ENCODE results near the gene CD9.
"Not testable (repeated sequence)": the region's sequence is repeated elsewhere in the genome, so short reads cannot be mapped to it uniquely, and the experiment has no call there.

Gene CD9

GRCh38 chr12:6199531-6200255, 507 bp upstream of the CD9 start:
- DNase-seq: no peak

GRCh38 chr12:6201213-6201608, 1.0 kb downstream of the CD9 start:
- DNase-seq: no peak

GRCh38 chr12:6201826-6202225, 1.6 kb downstream of the CD9 start:
- DNase-seq: no peak

GRCh38 chr12:6202304-6202703, 2.1 kb downstream of the CD9 start:
- no peak for DNase-seq

- no peak for DNase-seq
These were observed 2.6 kb downstream of the CD9 start for GRCh38 chr12:6202846-6203245.

- DNase-seq: no peak
These were observed 3.4 kb downstream of the CD9 start for GRCh38 chr12:6203601-6204000.

GRCh38 chr12:6204533-6205143, 4.4 kb downstream of the CD9 start:
- no peak for DNase-seq

GRCh38 chr12:6205144-6205539, 4.9 kb downstream of the CD9 start:
- DNase-seq: no peak

- no peak for DNase-seq
These were observed 5.6 kb downstream of the CD9 start for GRCh38 chr12:6205761-6206160.

- DNase-seq: no peak
These were observed 6.1 kb downstream of the CD9 start for GRCh38 chr12:6206327-6206726.

- DNase-seq: no peak
These were observed 7.2 kb downstream of the CD9 start for GRCh38 chr12:6207259-6207925.

- DNase-seq: no peak
These were observed 7.9 kb downstream of the CD9 start for GRCh38 chr12:6208130-6208529.

GRCh38 chr12:6209428-6209827, 9.2 kb downstream of the CD9 start:
- not testable (repeated sequence) for DNase-seq

- DNase-seq: no peak
These were observed 11.2 kb downstream of the CD9 start for GRCh38 chr12:6211421-6211869.

GRCh38 chr12:6212086-6212485, 11.9 kb downstream of the CD9 start:
- no peak for DNase-seq

- DNase-seq: no peak
These were observed 13.8 kb downstream of the CD9 start for GRCh38 chr12:6213969-6214368.

- no peak for DNase-seq
These were observed 14.4 kb downstream of the CD9 start for GRCh38 chr12:6214633-6215032.

GRCh38 chr12:6215120-6215807, 15.1 kb downstream of the CD9 start:
- DNase-seq: no peak

GRCh38 chr12:6215932-6216494, 15.8 kb downstream of the CD9 start:
- no peak for DNase-seq

- DNase-seq: no peak
These were observed 16.4 kb downstream of the CD9 start for GRCh38 chr12:6216581-6216980.

GRCh38 chr12:6218347-6218925, 18.2 kb downstream of the CD9 start:
- DNase-seq: no peak

- DNase-seq: no peak
These were observed 19.8 kb downstream of the CD9 start for GRCh38 chr12:6219980-6220379.

GRCh38 chr12:6221146-6221545, 20.9 kb downstream of the CD9 start:
- no peak for DNase-seq
